ENCODE results near the gene TGFBI. TPM values are rescaled to one million over a fixed set of nuclear protein-coding genes. Genes with fewer than 3 reads are reported as not detected.

Gene TGFBI
- total RNA-seq, 2 donors from 2014 or later = 47.5 to 63.3 TPM

- intact Hi-C loops (cut with DNase I) = no loop called here
- Histone ChIP-seq H3K36me3 (no peaks in the 10 kb centered on the region), H3K4me1 (peaks cover 3% of the 10 kb centered on the region), H3K4me3 (no peak overlapping the region), H3K9me3 (no peaks in the 10 kb centered on the region), H3K9ac (ENCODE audit: low read depth in 2 of 2, low read length in 2 of 2) (no peak overlapping the region), H3K27ac (no peak overlapping the region), H3K27me3 (no peaks in the 10 kb centered on the region)
- TF ChIP-seq, protein P1, sequence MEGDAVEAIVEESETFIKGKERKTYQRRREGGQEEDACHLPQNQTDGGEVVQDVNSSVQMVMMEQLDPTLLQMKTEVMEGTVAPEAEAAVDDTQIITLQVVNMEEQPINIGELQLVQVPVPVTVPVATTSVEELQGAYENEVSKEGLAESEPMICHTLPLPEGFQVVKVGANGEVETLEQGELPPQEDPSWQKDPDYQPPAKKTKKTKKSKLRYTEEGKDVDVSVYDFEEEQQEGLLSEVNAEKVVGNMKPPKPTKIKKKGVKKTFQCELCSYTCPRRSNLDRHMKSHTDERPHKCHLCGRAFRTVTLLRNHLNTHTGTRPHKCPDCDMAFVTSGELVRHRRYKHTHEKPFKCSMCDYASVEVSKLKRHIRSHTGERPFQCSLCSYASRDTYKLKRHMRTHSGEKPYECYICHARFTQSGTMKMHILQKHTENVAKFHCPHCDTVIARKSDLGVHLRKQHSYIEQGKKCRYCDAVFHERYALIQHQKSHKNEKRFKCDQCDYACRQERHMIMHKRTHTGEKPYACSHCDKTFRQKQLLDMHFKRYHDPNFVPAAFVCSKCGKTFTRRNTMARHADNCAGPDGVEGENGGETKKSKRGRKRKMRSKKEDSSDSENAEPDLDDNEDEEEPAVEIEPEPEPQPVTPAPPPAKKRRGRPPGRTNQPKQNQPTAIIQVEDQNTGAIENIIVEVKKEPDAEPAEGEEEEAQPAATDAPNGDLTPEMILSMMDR (IDR thresholded peaks at IDR 0.05) = no peak
- no peak for DNase-seq
Measured at GRCh38 chr5:136046246-136046645, 17.5 kb downstream of the TGFBI start.

- Histone ChIP-seq H3K36me3 (no peaks in the 10 kb centered on the region), H3K4me3 (no peak overlapping the region), H3K9me3 (no peaks in the 10 kb centered on the region), H3K27me3 (no peaks in the 10 kb centered on the region), H3K4me1 (no peaks in the 10 kb centered on the region), H3K9ac (ENCODE audit: low read depth in 2 of 2, low read length in 2 of 2) (no peak overlapping the region), H3K27ac (no peak overlapping the region)
- TF ChIP-seq, protein P1 (IDR thresholded peaks at IDR 0.05) = no peak
- intact Hi-C loops (cut with DNase I) = no loop called here
- no peak for DNase-seq
Measured at GRCh38 chr5:136047858-136048257, 19.1 kb downstream of the TGFBI start.

DNA sequence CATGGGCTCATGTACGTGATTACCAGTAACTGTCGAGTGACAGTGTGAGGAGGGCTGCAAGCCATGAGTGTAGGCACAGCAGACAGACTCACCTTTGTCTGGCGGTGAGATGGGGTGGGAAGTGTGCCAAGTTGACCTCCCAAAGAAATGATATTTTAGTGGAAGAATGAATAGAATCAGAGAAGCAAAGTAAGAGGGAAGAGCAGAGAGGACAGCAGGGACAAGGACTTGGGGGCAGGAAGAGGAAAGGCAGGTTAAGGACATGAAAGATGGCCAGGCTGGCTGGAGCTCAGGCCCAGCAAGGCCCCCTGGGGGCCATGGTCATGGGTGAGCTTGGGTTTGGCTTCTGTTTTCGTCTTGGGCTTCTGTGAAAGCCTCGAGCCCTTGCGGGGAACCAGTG lies 20.2 kb downstream of the TGFBI start:
- TF ChIP-seq, protein P1 (IDR thresholded peaks at IDR 0.05) = no peak
- intact Hi-C loops (cut with DNase I) = no loop called here
- Histone ChIP-seq H3K27me3 (no peaks in the 10 kb centered on the region), H3K9ac (ENCODE audit: low read depth in 2 of 2, low read length in 2 of 2) (no peak overlapping the region), H3K36me3 (no peaks in the 10 kb centered on the region), H3K9me3 (no peaks in the 10 kb centered on the region), H3K4me1 (no peaks in the 10 kb centered on the region), H3K4me3 (no peak overlapping the region), H3K27ac (no peak overlapping the region)
- DNase-seq = no peak

- Histone ChIP-seq H3K36me3 (no peaks in the 10 kb centered on the region), H3K9ac (ENCODE audit: low read depth in 2 of 2, low read length in 2 of 2) (no peak overlapping the region), H3K27ac (no peak overlapping the region), H3K4me1 (no peaks in the 10 kb centered on the region), H3K9me3 (no peaks in the 10 kb centered on the region), H3K4me3 (no peak overlapping the region), H3K27me3 (no peaks in the 10 kb centered on the region)
- intact Hi-C loops (cut with DNase I) = no loop called here
- TF ChIP-seq, protein P1 (IDR thresholded peaks at IDR 0.05) = no peak
- no peak for DNase-seq
Measured at GRCh38 chr5:136051486-136052220, 22.9 kb downstream of the TGFBI start.

DNA sequence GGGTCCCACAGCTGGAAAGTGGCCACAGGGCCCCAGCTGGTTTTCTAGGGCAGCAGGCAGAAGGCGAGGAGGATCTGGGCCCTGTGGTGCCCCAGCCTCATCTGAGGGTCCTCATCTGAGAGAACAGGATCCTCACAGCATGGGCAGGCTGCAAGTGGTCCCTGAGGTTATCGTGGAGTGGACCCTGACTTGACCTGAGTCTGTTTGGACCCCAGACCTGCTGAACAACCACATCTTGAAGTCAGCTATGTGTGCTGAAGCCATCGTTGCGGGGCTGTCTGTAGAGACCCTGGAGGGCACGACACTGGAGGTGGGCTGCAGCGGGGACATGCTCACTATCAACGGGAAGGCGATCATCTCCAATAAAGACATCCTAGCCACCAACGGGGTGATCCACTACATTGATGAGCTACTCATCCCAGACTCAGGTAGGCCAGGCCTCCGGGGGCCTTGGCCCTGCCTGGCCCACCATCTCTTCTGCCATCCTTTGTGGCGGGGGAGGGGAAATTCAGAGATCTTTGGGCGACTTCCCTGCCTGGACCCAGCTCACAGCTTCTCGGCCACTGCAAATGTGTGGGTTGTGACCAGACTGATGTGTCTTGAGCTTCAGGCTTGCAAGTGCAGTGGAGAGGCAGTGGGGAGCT lies 24.0 kb downstream of the TGFBI start:
- H3K4me1 ChIP-seq = no peaks in the 10 kb centered on the region
- no peak overlapping the region for H3K4me3 ChIP-seq
- intact Hi-C loops (cut with DNase I) = no loop called here
- no peaks in the 10 kb centered on the region for H3K36me3 ChIP-seq
- H3K27ac ChIP-seq = no peak overlapping the region
- H3K9me3 ChIP-seq = no peaks in the 10 kb centered on the region
- DNase-seq = no peak
- H3K27me3 ChIP-seq = no peaks in the 10 kb centered on the region
- TF ChIP-seq, protein P1 (IDR thresholded peaks at IDR 0.05) = no peak
- no peak overlapping the region for H3K9ac ChIP-seq (ENCODE audit: low read depth in 2 of 2, low read length in 2 of 2)

Measured in colonic mucosa (tissue), 4 donors.